ENCODE measurements around the gene IRGQ.
A peak's percentile ranks its signal among the peaks of the same experiment; 100 is the strongest.
"Not testable (repeated sequence)": the region's sequence is repeated elsewhere in the genome, so short reads cannot be mapped to it uniquely, and the experiment has no call there.

IRGQ gene

DNA sequence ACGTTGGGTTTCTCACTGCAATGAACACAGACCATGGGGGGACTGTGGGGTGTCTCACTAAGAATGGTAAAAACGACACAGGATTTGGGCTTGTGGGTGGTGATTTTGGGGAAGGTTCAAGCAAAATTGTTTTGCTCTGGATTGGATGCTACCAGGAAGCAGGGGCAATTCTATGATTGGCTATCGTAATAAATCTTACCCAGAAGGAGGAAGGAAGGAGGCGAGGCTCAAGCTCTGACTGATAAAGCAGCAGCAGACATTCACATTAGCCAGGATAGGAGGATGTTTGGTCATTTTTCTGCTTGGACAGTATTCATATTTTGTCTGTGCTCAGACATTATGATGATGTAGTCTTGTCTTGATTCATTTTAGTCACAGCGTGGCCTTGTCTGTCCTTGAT is 1.9 kb upstream of the IRGQ start:
- DNase-seq, result no peak

DNA sequence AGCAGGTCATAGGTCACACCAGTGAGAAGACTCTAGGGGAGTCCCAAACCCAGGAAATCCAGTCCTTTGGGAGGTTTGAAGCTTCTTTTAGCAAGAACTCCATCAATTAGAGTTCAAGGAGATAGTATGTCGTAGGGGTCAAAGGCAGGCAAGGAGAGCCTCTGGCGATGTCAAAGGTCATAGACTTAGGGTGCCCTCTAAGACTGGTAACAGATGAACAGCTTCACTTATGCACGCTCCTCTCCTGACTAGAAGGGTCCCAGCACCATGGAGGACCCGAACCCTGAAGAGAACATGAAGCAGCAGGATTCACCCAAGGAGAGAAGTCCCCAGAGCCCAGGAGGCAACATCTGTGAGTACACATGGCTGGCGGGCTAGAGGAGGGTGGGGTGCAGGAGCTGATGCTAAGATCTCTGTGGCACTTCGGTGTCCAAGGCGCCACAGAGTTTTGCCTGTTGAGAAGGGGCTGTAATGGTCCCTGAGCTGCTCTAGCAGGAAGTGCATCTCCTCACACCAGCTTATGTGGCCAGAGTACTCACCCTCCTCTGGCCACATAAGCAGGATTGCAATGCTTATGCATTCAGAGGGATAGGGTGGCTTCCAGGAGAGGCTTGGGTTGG is 1.0 kb upstream of the IRGQ start:
- no peak for DNase-seq

DNA sequence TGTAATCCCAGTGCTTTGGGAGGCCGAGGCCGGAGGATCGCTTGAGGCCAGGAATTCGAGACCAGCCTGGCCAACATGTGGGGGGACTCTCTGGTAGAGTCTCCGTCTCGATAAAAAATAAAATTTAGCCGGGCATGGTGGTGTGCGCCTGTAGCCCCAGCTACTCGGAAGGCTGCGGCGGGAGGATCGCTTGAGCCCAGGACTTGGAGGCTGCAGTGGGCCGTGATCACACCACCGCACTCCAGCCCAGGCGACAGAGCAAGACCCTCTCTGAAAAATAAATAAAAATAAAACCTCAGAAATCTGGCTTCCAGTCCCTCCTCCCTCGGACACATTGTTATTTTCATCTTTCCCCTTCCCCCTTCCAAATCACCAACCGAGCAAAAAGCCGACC is 332 bp downstream of the IRGQ start:
- DNase-seq, result no peak

DNA sequence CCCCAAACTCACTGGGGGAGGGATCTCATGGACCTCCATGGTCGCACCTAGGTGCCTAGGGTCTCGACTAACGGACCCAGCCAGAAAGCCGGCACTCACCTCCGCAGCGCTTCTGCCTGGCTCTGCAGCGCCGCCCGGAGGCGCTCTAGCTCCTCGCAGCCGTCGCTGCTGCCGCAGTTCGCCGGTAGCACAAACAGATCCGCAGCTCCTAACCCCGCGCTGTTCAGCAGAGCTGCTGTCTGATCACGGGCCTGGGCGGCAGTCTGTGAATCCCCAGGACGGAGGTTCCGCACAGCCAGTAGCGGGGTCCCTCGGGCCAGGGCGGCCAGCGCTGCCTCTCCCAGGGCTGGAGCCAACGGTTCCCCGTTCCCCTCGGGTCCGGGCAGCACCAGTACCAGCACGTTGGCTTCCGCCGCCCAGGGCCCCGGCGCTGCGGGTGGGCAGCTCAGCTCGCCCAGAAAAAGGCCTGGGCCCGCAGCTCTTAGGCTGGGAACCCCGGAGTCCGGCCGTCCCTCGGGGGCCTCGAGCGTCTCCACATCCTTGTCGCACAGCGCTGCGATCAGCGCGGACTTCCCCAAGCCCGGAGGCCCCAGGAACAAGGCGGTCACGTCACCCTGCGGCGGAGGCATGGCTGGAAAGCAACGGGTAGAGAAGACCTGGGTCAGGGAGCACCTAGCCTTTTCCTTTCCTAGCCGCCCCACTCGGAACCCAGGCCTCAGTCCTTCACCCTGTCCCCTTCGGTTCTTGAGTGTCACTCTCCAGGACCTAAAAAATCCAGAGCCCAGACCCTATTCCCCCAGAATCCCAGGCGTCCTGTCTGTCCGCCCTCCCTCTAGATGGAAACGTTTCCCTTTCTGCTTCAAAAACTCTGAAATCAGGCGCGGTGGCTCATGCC is 977 bp downstream of the IRGQ start:
- DNase-seq, result peak; percentile 40

DNA sequence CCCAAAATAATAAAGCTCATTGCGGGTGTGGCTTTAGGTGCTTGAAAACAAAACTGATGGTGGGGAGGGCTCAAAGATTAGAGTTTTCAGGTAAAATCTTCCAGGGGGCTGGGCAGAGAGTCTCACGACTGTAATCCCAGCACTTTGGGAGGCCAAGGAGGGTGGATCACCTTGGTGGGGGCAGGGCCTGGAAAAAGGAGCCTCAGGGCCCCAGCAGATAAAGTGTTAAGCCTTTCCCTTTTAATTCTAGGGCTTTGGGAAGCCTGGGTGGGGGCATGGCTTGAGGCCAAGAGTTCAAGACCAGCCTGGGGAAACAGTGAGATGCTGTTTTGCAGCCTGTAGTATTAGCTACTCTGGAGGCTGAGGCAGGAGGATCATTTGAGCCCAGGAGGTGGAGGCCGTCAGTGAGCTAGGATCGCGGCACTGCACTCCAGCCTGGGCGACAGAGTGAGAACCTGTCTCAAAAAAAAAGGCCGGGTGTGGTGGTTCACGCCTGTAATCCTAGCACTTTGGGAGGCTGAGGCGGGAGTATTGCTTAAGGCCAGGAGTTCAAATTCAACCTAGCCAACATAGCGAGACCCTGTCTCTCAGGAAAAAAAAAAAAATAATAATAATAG is 1.7 kb downstream of the IRGQ start:
- DNase-seq, result no peak

DNA sequence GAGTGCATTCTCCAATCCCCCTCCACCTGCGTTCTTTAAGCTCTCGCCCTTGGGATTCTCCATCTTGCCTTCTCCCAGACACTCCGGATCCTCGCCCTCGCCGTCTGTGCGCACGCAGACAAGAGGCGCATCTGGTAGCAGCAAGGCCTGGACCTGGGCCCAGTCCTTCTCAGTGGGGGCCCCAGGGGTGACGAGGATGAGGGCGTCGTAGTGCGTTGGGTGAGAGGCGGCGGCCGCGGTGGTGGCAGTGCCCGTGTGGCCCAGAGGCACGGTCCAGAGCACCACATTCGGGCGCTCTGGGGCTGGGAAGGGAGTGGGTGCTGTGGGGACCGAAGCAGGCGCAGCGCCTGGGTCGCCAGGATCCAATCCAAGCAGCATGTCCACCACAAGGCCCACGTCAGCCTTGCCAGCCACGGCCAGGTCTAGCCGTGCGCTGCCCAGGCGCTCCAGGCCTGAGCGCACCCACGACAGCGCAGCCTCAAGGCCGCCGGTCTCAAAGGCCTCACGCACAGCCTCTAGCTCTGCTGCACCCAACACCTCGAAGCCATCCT is 3.1 kb downstream of the IRGQ start:
- DNase-seq, result no peak

DNA sequence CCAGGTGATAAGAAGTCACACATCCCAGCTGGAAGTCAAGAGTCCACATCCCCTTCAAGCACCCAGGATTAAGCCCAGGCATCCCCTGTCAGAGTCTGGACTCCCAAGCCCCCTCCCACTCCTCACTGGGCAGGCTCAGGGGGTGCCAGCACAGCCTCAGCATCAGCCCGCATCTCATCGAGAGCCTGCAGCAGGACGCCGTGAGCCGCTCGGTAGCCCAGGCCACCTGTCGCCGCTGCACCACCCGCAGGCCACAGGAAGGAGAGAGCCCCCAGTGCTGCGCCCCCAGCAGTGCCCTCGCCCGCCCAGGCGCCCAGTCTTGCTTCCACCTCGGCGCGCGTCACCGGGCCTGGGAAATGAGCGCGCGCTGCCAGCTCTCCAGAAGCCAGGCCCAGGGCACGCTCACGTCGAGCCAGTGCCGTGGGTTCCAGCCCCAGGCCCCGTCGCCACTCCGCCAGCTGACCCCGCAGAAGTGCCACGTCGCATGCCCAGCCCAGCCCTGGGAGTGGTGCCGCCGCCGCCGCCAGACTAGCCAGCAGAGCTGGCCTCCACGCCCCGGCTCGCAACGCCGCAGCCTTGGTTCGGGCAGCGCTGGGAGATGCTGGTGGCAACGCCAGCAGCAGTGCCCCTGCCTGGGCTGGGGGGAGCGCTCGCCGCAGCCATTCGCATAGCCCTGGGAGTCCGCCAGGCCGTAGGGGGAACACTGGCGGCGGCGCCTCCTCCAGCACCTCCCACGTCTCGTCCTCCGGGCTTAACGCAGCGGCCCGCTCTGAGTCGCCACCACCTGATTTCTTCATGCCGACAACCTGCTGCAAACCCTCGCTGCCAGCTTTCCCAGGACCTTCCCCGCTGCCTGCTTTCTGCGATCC is 3.8 kb downstream of the IRGQ start:
- DNase-seq, result no peak

DNA sequence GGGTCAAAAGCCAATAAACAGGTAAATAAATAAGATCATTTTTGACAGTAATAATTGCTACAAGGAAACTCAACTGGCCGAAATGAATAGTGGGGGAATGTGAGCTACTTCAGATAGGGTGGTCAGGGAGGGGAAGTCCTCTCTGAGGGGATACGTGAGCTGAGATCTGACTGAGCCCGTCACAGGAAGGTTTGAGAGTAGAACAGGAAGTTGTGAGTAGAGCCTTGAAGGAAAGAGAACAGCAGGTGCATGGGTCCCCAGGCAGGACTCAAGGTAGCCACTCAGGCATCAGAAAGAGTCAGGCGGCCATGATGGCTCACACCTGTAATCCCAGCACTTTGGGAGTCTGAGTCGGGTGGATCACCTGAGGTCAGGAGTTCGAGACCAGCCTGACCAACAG is 6.3 kb downstream of the IRGQ start:
- DNase-seq, result no peak

DNA sequence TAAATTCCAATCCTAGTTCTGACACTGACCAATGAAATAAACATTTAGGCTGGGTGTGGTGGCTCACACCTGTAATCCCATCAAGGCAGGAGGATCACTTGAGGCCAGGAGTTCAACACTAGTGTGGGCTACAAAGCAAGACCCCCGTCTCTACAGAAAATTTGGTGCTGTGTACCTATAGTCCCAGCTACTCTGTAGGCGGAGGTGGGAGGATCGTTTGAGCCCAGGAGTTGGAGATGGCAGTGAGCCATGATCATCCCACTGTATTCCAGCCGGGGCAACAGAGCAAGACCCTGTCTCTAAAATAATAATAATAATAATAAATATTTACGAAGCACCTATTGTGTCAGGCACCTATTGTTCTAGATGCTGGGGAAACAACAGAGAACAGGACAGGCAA is 6.7 kb downstream of the IRGQ start:
- no peak for DNase-seq

DNA sequence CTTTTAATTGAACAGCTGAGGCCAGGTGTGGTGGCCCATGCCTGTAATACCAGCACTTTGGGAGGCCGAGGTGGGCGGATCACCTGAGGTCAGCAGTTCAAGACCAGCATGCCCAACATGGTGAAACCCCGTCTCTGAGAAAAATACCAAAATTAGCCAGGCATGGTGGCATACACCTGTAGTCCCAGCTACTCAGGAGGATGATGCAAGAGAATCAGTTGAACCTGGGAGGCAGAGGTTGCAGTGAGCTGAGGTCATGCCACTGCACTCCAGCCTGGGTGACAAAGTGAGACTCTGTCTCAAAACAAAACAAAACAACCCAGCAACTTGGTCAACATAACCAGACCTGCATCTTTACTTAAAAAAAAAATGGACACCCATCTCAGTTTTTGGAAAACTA is 8.9 kb downstream of the IRGQ start:
- not testable (repeated sequence) for DNase-seq

DNA sequence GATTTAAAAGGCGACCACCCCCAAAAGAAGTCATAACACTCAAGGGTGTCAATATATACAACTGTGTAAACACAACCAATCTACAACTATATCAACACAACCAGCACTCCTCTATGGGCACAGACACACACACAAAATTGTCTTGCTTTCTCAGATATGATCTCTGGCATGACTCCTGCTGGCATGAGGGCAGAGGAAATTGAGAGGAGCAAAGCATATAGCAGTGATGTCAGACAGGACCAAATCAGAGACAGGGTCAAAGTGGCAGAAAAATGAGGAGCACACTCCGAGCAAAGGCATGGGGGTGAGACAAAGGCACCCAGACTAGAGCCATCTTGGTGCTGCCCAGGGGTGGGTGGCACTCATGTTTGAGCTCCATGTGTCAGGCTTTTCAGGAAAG is 9.6 kb downstream of the IRGQ start:
- DNase-seq, result no peak

DNA sequence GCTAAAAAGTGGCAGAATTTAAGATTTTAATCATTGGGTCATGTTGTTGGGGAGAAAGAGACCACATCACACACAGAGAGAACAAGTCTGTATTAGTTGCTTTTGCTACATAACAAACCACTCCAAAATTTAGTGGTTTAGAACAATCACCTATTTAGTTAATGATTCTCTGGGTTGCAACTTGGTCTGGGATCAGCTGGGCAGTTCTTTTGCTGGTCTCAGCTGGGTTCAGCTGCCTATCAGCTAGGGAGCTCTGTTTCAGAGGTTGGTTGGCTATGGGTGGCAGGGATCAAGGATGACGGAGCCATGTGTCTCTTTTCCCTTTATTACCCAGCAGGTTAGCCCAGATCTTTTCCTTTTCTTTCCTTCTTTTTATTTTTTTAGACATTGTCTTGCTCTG is 11.4 kb downstream of the IRGQ start:
- DNase-seq, result no peak

DNA sequence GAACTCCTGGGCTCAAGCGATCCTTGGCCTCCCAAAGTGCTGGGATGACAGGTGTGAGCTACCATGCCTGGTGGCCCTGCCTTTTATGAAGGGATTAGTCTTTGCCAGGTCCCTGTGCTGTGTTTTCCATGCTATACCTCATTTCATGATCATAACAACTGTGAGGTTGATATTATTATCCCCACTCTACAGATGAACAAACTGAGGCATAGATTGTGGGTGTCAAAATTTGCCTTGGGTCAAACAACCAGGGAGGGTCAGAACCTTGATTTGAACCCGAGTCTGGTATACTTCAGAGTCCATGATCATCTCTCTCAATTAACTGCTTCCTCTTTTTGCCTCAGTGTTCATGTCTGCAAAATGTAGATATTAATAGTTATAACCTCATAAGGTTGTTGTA is 13.4 kb downstream of the IRGQ start:
- no peak for DNase-seq

DNA sequence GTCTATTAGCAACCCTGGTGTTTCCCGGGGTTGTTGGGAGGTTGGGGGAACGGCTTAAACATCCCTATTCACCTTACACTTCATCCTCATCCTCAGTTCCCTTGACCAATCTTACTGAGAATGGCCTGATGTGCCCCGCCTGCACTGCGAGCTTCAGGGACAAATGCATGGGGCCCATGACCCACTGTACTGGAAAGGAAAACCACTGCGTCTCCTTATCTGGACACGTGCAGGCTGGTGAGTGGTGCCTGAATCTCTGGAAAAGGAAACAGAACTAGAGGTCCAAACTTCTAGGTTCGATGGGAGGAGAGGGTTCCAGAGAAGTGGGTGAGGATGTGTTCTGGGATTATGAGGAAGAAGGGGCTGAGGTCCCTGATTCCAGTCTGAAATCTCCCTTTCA is 14.5 kb downstream of the IRGQ start:
- DNase-seq, result no peak

DNA sequence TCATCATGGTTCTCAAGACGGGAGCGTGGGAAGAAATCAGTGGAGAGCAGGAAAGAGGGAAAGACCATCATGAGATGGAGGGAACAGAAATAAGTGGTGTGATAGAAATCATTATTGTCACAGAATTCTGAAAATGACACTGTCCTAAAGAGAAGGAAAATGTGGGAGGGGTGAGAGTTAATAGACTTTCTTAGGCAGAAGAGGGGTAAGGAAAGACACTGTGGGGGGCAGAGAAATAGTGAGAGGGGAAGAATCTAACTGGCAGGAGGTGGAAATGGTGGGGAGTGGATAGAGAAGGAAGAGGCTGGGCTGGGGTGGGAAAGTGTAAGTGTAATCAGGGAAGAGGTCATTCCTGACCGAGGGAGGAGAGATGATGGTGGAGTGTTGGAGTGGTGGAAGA is 17.1 kb downstream of the IRGQ start:
- no peak for DNase-seq

DNA sequence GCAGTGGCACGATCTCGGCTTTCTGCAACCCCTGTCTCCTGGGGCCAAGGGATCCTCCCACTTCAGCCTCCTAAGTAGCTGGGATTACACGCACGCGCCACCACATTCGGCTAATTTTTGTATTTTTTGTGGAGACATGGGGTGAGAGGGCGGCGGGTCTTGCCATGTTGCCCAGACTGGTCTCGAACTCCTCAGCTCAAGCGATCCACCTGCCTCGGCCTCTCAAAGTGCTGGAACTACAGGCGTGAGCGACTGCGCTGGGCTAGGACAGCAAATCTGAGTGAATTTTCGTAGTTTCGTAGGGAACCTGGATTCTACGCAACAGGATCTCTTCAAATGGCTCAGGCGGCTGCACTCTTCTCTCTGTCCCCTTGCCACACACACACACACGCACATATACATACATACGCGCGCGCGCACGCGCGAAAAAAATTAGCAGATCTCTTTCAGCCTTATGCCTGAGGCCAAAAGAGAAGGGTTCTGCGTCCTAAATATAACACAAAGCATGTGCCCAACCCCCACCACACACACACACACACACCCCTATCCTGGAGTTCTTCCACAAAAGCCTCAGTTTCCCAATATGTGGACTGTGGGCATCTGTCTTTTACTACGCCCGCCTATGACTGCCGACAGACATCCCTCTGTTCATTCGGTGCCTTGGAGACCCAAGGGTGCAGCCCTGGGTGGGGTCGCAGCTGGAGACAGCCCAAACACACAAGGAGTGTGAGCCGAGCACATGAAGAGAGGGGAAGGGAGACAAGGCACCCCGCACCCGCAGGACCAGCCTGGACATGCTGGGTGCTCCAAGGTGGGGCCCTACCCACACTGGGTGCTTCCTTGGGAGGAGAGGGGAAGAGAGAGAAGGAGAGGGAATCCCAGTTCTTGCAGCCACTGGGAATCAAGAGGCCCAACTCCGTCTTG is 19.7 kb downstream of the IRGQ start:
- no peak for DNase-seq

DNA sequence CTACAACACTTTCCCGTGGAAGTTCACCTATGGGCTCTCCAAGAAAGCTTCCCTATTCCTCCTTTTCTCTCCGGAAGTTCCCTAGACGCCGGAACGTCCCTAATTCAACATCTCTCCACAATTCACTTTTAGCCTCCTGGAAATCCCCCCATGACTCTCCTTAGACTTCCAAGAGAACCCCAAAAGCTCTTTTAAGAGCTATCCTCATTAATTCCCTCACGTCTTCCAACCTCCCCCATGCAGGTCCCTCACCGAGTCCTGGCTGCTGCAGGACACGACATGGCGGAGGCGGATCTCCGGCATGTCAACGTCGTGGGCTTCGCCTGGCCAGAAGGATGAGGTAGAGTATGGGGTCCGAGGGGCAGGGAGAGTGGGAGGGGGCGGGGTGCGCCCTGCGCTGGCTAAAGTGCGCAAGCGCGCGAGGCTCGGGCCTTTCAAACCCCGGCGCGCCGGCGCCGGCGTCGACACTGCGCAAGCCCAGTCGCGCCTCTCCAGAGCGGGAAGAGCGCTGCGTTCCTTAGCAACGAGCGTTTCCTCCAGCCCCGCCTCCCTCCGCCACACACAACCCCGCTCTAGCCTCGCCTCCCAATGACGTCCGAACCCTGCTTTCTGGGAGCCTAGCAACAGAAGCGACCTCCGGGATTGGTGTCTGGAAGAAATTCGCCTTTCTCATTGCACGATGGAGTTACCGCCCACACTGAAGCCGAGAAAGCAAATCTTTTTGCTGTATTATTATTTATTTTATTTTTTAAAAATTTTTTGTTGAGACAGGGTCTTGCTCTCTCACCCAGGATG is 20.6 kb downstream of the IRGQ start, which contains the start of the genes PINLYP and XRCC1:
Gene PINLYP, plus strand, starts transcription at position 646 of the 795 bp plus-strand sequence. CDS start 1,391 bp downstream, outside the sequence.
Gene XRCC1, minus strand, starts transcription at position 372 of the 795 bp plus-strand sequence. Its CDS starts 69 bp downstream, at position 303.
- DNase-seq, result peak; percentile 99

DNA sequence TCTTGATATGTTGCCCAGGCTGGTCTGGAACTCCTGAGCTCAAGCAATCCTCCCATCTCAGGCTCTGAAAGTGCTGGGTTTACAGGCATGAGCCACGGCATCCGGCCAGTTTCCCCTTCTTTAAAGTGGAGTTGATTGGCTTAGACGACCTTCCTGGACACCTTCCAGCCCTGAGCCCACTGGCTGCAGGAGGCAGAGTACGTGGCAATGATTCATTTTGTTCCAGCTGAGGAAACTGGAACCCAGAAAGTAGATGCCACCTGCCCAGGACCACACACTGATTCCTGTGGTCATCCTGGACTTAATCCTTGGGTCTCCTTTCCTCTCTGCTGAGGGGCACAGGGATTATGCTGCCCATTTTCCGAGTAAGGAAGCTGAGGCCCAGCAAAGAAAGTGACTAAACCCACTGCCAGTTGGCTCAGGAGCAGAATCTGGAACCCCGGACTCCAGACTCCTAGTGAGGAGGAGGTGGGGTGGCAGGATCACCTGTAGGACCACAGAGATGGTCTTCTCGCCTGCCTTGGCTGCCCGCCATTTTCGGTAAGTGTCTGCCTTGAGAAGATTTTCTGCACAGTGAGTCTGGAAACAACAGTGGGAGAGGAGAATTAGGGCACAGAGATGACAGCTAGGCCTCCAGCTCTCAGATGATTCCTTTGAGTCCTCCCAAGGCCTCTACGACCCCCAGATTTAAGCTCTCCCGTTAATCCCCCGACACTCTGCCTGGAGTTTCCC is 21.3 kb downstream of the IRGQ start:
- DNase-seq, result no peak

DNA sequence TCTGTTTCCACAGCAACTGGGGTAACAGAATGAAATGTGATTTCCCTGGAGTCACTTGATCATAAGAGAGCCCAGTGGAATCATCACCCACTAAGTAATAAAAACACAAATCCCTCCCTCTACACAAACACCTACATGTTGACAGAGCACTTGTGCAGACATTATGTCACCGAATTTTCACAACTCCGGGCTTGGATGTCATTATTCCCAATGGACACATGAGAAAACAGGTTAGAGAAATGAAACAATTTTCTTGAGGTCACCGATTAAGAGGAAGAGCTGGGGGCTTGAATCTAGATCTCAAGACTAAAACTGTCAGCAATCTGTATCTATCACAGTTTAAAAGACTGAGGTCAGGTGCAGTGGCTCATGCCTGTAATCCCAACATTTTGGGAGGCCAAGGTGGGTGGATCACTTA is 23.8 kb downstream of the IRGQ start:
- no peak for DNase-seq

Data from HCEC 1CT (cell line).